ENCODE measurements around the gene TNFSF12. TPM values are rescaled to one million over a fixed set of nuclear protein-coding genes. Genes with fewer than 3 reads are reported as not detected.
A peak's percentile ranks its signal among the peaks of the same experiment; 100 is the strongest.

The TNFSF12 gene
- total RNA-seq, 1 experiment from 2014 or later = 8.1 TPM

- no peaks in the 10 kb centered on the region for H3K27me3 Mint-ChIP-seq (ENCODE audit: low read depth)
- no peak for TF ChIP-seq FOXP4 (CRISPR knock-in tag; IDR thresholded peaks at IDR 0.05)
- TF ChIP-seq CREM (CRISPR knock-in tag; IDR thresholded peaks at IDR 0.05) = no peak
- peaks cover 19% of the 10 kb centered on the region for H3K36me3 Mint-ChIP-seq
- H3K4me1 Mint-ChIP-seq = peaks cover 47% of the 10 kb centered on the region
- no peaks in the 10 kb centered on the region for H3K9me3 Mint-ChIP-seq
- H3K27ac Mint-ChIP-seq = peak overlapping the region; percentile 38
- DNase-seq (ENCODE audit: low spot score) (peak; percentile 45), ATAC-seq (no peak)
- POLR2A ChIA-PET = interaction anchor here (0.9 to 1.0 kb wide), 2 partner anchors 100 to 257 kb away, joined by 3 read pairs; partner anchors contain the start of gene NEURL4
- CTCF ChIA-PET = interaction anchor here (0.6 to 4.3 kb wide), 8 partner anchors 8 to 130 kb away, joined by 3 to 61 read pairs (median 4); partner anchors contain the start of genes FXR2, TNFSF13, TP53 and WRAP53
- H3K4me3 Mint-ChIP-seq = no peak overlapping the region
These were observed 38.0 kb downstream of the TNFSF12 start for GRCh38 chr17:7586673-7587419.

GRCh38 chr17:7587420-7588151 is 38.7 kb downstream of the TNFSF12 start:
- no peaks in the 10 kb centered on the region for H3K9me3 Mint-ChIP-seq
- CTCF ChIA-PET = interaction anchor here (0.6 to 4.3 kb wide), 8 partner anchors 9 to 129 kb away, joined by 3 to 61 read pairs (median 4); partner anchors contain the start of genes FXR2, TNFSF13, TP53 and WRAP53
- H3K4me3 Mint-ChIP-seq = peak overlapping the region; percentile 70
- POLR2A ChIA-PET = interaction anchor here (0.9 to 4.6 kb wide), 3 partner anchors 99 to 258 kb away, joined by 3 to 41 read pairs (median 3); partner anchors contain the start of genes NEURL4, TP53 and WRAP53
- H3K4me1 Mint-ChIP-seq = peaks cover 43% of the 10 kb centered on the region
- no peaks in the 10 kb centered on the region for H3K27me3 Mint-ChIP-seq (ENCODE audit: low read depth)
- peak overlapping the region; percentile 38 for H3K27ac Mint-ChIP-seq
- H3K36me3 Mint-ChIP-seq = peaks cover 26% of the 10 kb centered on the region
- DNase-seq (ENCODE audit: low spot score) (no peak), ATAC-seq (no peak)
- TF ChIP-seq ZNF281 (CRISPR knock-in tag; IDR thresholded peaks at IDR 0.05) (no peak), E2F5 (CRISPR knock-in tag; IDR thresholded peaks at IDR 0.05) (no peak), HMGXB4 (CRISPR knock-in tag; IDR thresholded peaks at IDR 0.05) (no peak), KAT7 (CRISPR knock-in tag; IDR thresholded peaks at IDR 0.05; ENCODE audit: borderline replicate concordance) (no peak), IRF2 (CRISPR knock-in tag; IDR thresholded peaks at IDR 0.05; ENCODE audit: borderline replicate concordance, low read depth) (no peak)

- peak overlapping the region; percentile 70 for H3K4me3 Mint-ChIP-seq
- H3K4me1 Mint-ChIP-seq = peaks cover 39% of the 10 kb centered on the region
- no peak for TF ChIP-seq ZMAT4 (CRISPR knock-in tag; IDR thresholded peaks at IDR 0.05)
- TF ChIP-seq USF1 (CRISPR knock-in tag; IDR thresholded peaks at IDR 0.05) = 0 out of 2 replicates have a peak, but pooled peaks have one; percentile 25
- TF ChIP-seq TEAD4 (CRISPR knock-in tag; IDR thresholded peaks at IDR 0.05) = no peak
- H3K36me3 Mint-ChIP-seq = peaks cover 35% of the 10 kb centered on the region
- ChIA-PET POLR2A (interaction anchor here (0.6 to 4.6 kb wide), 18 partner anchors 9 to 186 kb away, joined by 3 to 41 read pairs (median 4); partner anchors contain the start of genes ATP1B2, CD68, EFNB3 and SAT2), CTCF (interaction anchor here (0.6 to 4.3 kb wide), 53 partner anchors 9 to 375 kb away, joined by 3 to 61 read pairs (median 5); partner anchors contain the start of genes ACAP1, ATP1B2, CD68 and DNAH2)
- DNase-seq (ENCODE audit: low spot score) (no peak), ATAC-seq (peak; percentile 1)
- no peaks in the 10 kb centered on the region for H3K27me3 Mint-ChIP-seq (ENCODE audit: low read depth)
- no peak overlapping the region for H3K27ac Mint-ChIP-seq
- no peaks in the 10 kb centered on the region for H3K9me3 Mint-ChIP-seq
These were observed 39.8 kb downstream of the TNFSF12 start for GRCh38 chr17:7588553-7589203.

Measured in WTC11 (cell line).